HL-60 (cell line): Measurements from ENCODE around the gene MAP2K3.

Experiments used
- CTCF ChIP-seq: IDR thresholded peaks from one replicate; pipeline ENCODE4 v1.5.1; 2011; ENCODE audit warnings: low read length, control low read depth, inconsistent platforms; ENCODE audit not compliant: insufficient read depth
- GABPA ChIP-seq: IDR thresholded peaks from 2 replicates; pipeline ENCODE4 v1.6.1; 2012; ENCODE audit warnings: low read depth
- TF ChIP-seq, protein P1 (sequence below): IDR thresholded peaks from 2 replicates; pipeline ENCODE4 v1.6.1; 2012; ENCODE audit warnings: low read depth; ENCODE audit not compliant: insufficient replicate concordance

- TF ChIP-seq GABPA (no peak), CTCF (no peak)
- TF ChIP-seq, protein P1, sequence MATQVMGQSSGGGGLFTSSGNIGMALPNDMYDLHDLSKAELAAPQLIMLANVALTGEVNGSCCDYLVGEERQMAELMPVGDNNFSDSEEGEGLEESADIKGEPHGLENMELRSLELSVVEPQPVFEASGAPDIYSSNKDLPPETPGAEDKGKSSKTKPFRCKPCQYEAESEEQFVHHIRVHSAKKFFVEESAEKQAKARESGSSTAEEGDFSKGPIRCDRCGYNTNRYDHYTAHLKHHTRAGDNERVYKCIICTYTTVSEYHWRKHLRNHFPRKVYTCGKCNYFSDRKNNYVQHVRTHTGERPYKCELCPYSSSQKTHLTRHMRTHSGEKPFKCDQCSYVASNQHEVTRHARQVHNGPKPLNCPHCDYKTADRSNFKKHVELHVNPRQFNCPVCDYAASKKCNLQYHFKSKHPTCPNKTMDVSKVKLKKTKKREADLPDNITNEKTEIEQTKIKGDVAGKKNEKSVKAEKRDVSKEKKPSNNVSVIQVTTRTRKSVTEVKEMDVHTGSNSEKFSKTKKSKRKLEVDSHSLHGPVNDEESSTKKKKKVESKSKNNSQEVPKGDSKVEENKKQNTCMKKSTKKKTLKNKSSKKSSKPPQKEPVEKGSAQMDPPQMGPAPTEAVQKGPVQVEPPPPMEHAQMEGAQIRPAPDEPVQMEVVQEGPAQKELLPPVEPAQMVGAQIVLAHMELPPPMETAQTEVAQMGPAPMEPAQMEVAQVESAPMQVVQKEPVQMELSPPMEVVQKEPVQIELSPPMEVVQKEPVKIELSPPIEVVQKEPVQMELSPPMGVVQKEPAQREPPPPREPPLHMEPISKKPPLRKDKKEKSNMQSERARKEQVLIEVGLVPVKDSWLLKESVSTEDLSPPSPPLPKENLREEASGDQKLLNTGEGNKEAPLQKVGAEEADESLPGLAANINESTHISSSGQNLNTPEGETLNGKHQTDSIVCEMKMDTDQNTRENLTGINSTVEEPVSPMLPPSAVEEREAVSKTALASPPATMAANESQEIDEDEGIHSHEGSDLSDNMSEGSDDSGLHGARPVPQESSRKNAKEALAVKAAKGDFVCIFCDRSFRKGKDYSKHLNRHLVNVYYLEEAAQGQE = no peak
Measured at GRCh38 chr17:21289902-21290571, 5.5 kb downstream of the MAP2K3 start.
